ENCODE data around the gene SPC24. TPM values are rescaled to one million over a fixed set of nuclear protein-coding genes. Genes with fewer than 3 reads are reported as not detected.

The SPC24 gene
- total RNA-seq, 1 donor from 2014 or later, result 33.1 TPM

- Mint-ChIP-seq H3K4me1 (peaks cover 7% of the 10 kb centered on the region), H3K36me3 (ENCODE audit: low read depth) (no peaks in the 10 kb centered on the region), H3K27me3 (peaks cover 13% of the 10 kb centered on the region), H3K9me3 (no peaks in the 10 kb centered on the region), H3K27ac (peak within 1 kb of the TSS; percentile 25), H3K4me3 (peak within 1 kb of the TSS; percentile 84)
- intact Hi-C loops (cut with micrococcal nuclease), result loop anchor here (5.0 kb wide), 1 partner anchor 40 kb away; the partner anchor contains the start of gene SPC24
- DNase-seq, result peak; percentile 93
Measured at GRCh38 chr19:11197291-11198174, 42.0 kb upstream of the SPC24 start, which contains the start of gene KANK2. KANK2 (minus strand) TSS chr19:11197545; CDS start chr19:11194511, 3,034 bp downstream.

- Mint-ChIP-seq H3K27me3 (peaks cover 13% of the 10 kb centered on the region), H3K9me3 (no peaks in the 10 kb centered on the region), H3K36me3 (ENCODE audit: low read depth) (no peaks in the 10 kb centered on the region), H3K4me3 (peak overlapping the region; percentile 84), H3K27ac (peak overlapping the region; percentile 25), H3K4me1 (peaks cover 7% of the 10 kb centered on the region)
- DNase-seq, result peak; percentile 68
- intact Hi-C loops (cut with micrococcal nuclease), result loop anchor here (5.0 kb wide), 1 partner anchor 39 kb away; the partner anchor contains the start of gene SPC24
Measured at GRCh38 chr19:11196406-11197287, 41.1 kb upstream of the SPC24 start.

- intact Hi-C loops (cut with micrococcal nuclease), result loop anchor here (5.0 kb wide), 1 partner anchor 38 kb away; the partner anchor contains the start of gene SPC24
- Mint-ChIP-seq H3K4me3 (peak overlapping the region; percentile 1), H3K36me3 (ENCODE audit: low read depth) (no peaks in the 10 kb centered on the region), H3K27ac (no peak overlapping the region), H3K27me3 (peaks cover 13% of the 10 kb centered on the region), H3K9me3 (no peaks in the 10 kb centered on the region), H3K4me1 (peaks cover 7% of the 10 kb centered on the region)
- DNase-seq, result no peak
Measured at GRCh38 chr19:11195681-11196080, 40.1 kb upstream of the SPC24 start.

- DNase-seq, result peak; percentile 62
- Mint-ChIP-seq H3K4me1 (peaks cover 7% of the 10 kb centered on the region), H3K27me3 (peaks cover 13% of the 10 kb centered on the region), H3K9me3 (no peaks in the 10 kb centered on the region), H3K4me3 (no peak overlapping the region), H3K36me3 (ENCODE audit: low read depth) (no peaks in the 10 kb centered on the region), H3K27ac (no peak overlapping the region)
- intact Hi-C loops (cut with micrococcal nuclease), result loop anchor here (5.0 kb wide), 1 partner anchor 38 kb away; the partner anchor contains the start of gene SPC24
Measured at GRCh38 chr19:11194656-11195558, 39.3 kb upstream of the SPC24 start.

GRCh38 chr19:11194173-11194572 is 38.6 kb upstream of the SPC24 start:
- no peak overlapping the region for H3K4me3 Mint-ChIP-seq
- intact Hi-C loops (cut with micrococcal nuclease), result no loop called here
- peaks cover 11% of the 10 kb centered on the region for H3K27me3 Mint-ChIP-seq
- H3K9me3 Mint-ChIP-seq, result no peaks in the 10 kb centered on the region
- peaks cover 7% of the 10 kb centered on the region for H3K4me1 Mint-ChIP-seq
- no peaks in the 10 kb centered on the region for H3K36me3 Mint-ChIP-seq (ENCODE audit: low read depth)
- DNase-seq, result no peak
- H3K27ac Mint-ChIP-seq, result no peak overlapping the region

- Mint-ChIP-seq H3K27me3 (peaks cover 9% of the 10 kb centered on the region), H3K36me3 (ENCODE audit: low read depth) (no peaks in the 10 kb centered on the region), H3K4me3 (no peak overlapping the region), H3K4me1 (peaks cover 7% of the 10 kb centered on the region), H3K9me3 (no peaks in the 10 kb centered on the region), H3K27ac (no peak overlapping the region)
- DNase-seq, result no peak
- intact Hi-C loops (cut with micrococcal nuclease), result no loop called here
Measured at GRCh38 chr19:11192957-11193939, 37.7 kb upstream of the SPC24 start.

- intact Hi-C loops (cut with micrococcal nuclease), result no loop called here
- no peak overlapping the region for H3K27ac Mint-ChIP-seq
Measured at GRCh38 chr19:11191934-11192333, 36.4 kb upstream of the SPC24 start.

GRCh38 chr19:11191273-11191755 is 35.7 kb upstream of the SPC24 start:
- DNase-seq, result no peak
- Mint-ChIP-seq H3K9me3 (no peaks in the 10 kb centered on the region), H3K36me3 (ENCODE audit: low read depth) (no peaks in the 10 kb centered on the region), H3K4me1 (peaks cover 2% of the 10 kb centered on the region), H3K27me3 (peaks cover 8% of the 10 kb centered on the region), H3K27ac (no peak overlapping the region), H3K4me3 (no peak overlapping the region)
- intact Hi-C loops (cut with micrococcal nuclease), result no loop called here

More at GRCh38 chr19:11191934-11192333, 36.4 kb upstream of the SPC24 start:
- H3K36me3 Mint-ChIP-seq (ENCODE audit: low read depth), result no peaks in the 10 kb centered on the region
- peaks cover 5% of the 10 kb centered on the region for H3K4me1 Mint-ChIP-seq
- no peak for DNase-seq
- H3K4me3 Mint-ChIP-seq, result no peak overlapping the region
- H3K9me3 Mint-ChIP-seq, result no peaks in the 10 kb centered on the region
- H3K27me3 Mint-ChIP-seq, result peaks cover 9% of the 10 kb centered on the region

- Mint-ChIP-seq H3K9me3 (no peaks in the 10 kb centered on the region), H3K27me3 (peaks cover 6% of the 10 kb centered on the region), H3K4me1 (peaks cover under 1% of the 10 kb centered on the region), H3K36me3 (ENCODE audit: low read depth) (no peaks in the 10 kb centered on the region), H3K4me3 (no peak overlapping the region), H3K27ac (no peak overlapping the region)
- no peak for DNase-seq
- intact Hi-C loops (cut with micrococcal nuclease), result no loop called here
Measured at GRCh38 chr19:11190501-11190900, 34.9 kb upstream of the SPC24 start.

GRCh38 chr19:11187441-11187840 is 31.9 kb upstream of the SPC24 start:
- H3K4me3 Mint-ChIP-seq, result no peak overlapping the region
- DNase-seq, result no peak
- no peak overlapping the region for H3K27ac Mint-ChIP-seq
- intact Hi-C loops (cut with micrococcal nuclease), result no loop called here
- H3K27me3 Mint-ChIP-seq, result peaks cover 5% of the 10 kb centered on the region
- no peaks in the 10 kb centered on the region for H3K4me1 Mint-ChIP-seq
- no peaks in the 10 kb centered on the region for H3K9me3 Mint-ChIP-seq
- no peaks in the 10 kb centered on the region for H3K36me3 Mint-ChIP-seq (ENCODE audit: low read depth)

- H3K4me1 Mint-ChIP-seq, result peaks cover 3% of the 10 kb centered on the region
- H3K27ac Mint-ChIP-seq, result no peak overlapping the region
- peaks cover 8% of the 10 kb centered on the region for H3K27me3 Mint-ChIP-seq
- no peak overlapping the region for H3K4me3 Mint-ChIP-seq
- intact Hi-C loops (cut with micrococcal nuclease), result no loop called here
- DNase-seq, result no peak
- no peaks in the 10 kb centered on the region for H3K36me3 Mint-ChIP-seq (ENCODE audit: low read depth)
- no peaks in the 10 kb centered on the region for H3K9me3 Mint-ChIP-seq
Measured at GRCh38 chr19:11182994-11183393, 27.4 kb upstream of the SPC24 start.

- H3K36me3 Mint-ChIP-seq (ENCODE audit: low read depth), result no peaks in the 10 kb centered on the region
Measured at GRCh38 chr19:11181488-11181887, 25.9 kb upstream of the SPC24 start.

More at GRCh38 chr19:11181488-11181887, 25.9 kb upstream of the SPC24 start:
- Mint-ChIP-seq H3K27ac (no peak overlapping the region), H3K4me3 (no peak overlapping the region), H3K4me1 (peaks cover 3% of the 10 kb centered on the region), H3K9me3 (no peaks in the 10 kb centered on the region), H3K27me3 (peaks cover 6% of the 10 kb centered on the region)
- DNase-seq, result no peak
- intact Hi-C loops (cut with micrococcal nuclease), result no loop called here
